Neural cell (in vitro differentiated cells): Measurements from ENCODE around the gene GLTP.

ENCODE experiments used
- EP300 ChIP-seq: fragments of 450-650 bp; conservative IDR thresholded peaks from 2 replicates; pipeline ENCODE4 v1.6.1; 2014; ENCODE audit warnings: antibody characterized with exemption, mild to moderate bottlenecking, moderate library complexity; ENCODE audit not compliant: poor library complexity, severe bottlenecking
- EZH2 ChIP-seq: fragments of 200-600, 300-800 bp; shearing (Covaris generic), sonication (generic); IDR thresholded peaks from 2 replicates; pipeline ENCODE4 v1.6.1; 2014; ENCODE audit warnings: antibody characterized with exemption, low read length, borderline replicate concordance, mild to moderate bottlenecking; ENCODE audit not compliant: insufficient read depth, poor library complexity, severe bottlenecking
- POLR2AphosphoS5 ChIP-seq: IDR thresholded peaks from 2 replicates; pipeline ENCODE4 v1.6.1; 2012
- RAD21 ChIP-seq: fragments of 450-650 bp; conservative IDR thresholded peaks from 2 replicates; pipeline ENCODE4 v1.6.1; 2014; ENCODE audit warnings: antibody characterized with exemption, mild to moderate bottlenecking, moderate library complexity
- TF ChIP-seq, protein P1 (sequence below): fragments of 450-650 bp; IDR thresholded peaks from 2 replicates; pipeline ENCODE4 v1.5.1; 2014; ENCODE audit warnings: antibody characterized with exemption, mild to moderate bottlenecking, moderate library complexity; ENCODE audit not compliant: poor library complexity, severe bottlenecking

- TF ChIP-seq EP300 (no peak), POLR2AphosphoS5 (no peak), RAD21 (no peak), EZH2 (no peak)
- TF ChIP-seq, protein P1, sequence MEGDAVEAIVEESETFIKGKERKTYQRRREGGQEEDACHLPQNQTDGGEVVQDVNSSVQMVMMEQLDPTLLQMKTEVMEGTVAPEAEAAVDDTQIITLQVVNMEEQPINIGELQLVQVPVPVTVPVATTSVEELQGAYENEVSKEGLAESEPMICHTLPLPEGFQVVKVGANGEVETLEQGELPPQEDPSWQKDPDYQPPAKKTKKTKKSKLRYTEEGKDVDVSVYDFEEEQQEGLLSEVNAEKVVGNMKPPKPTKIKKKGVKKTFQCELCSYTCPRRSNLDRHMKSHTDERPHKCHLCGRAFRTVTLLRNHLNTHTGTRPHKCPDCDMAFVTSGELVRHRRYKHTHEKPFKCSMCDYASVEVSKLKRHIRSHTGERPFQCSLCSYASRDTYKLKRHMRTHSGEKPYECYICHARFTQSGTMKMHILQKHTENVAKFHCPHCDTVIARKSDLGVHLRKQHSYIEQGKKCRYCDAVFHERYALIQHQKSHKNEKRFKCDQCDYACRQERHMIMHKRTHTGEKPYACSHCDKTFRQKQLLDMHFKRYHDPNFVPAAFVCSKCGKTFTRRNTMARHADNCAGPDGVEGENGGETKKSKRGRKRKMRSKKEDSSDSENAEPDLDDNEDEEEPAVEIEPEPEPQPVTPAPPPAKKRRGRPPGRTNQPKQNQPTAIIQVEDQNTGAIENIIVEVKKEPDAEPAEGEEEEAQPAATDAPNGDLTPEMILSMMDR: no peak
Measured at GRCh38 chr12:109928058-109928656, 47.8 kb upstream of the GLTP start.
